Glomerular endothelial cell (primary cell): ENCODE data around the gene GPRIN3. TPM values are rescaled to one million over a fixed set of nuclear protein-coding genes. Genes with fewer than 3 reads are reported as not detected.
"Not testable (repeated sequence)": the region's sequence is repeated elsewhere in the genome, so short reads cannot be mapped to it uniquely, and the experiment has no call there.

Experiments
- DNase-seq: peaks from one replicate; pipeline ENCODE4 v3.0.0-alpha.2; 2011; ENCODE audit warnings: low read depth, low spot score; ENCODE audit errors: extremely low read depth
- total RNA-seq: library from RNA; depleted of rRNA; stranded (reverse); fragments of >200 nt; gene quantifications from 2 replicates; pipeline ENCODE4 v1.2.3, GENCODE V29; 2015

The GPRIN3 gene
- total RNA-seq, 1 donor from 2014 or later = 22.9 TPM

DNA sequence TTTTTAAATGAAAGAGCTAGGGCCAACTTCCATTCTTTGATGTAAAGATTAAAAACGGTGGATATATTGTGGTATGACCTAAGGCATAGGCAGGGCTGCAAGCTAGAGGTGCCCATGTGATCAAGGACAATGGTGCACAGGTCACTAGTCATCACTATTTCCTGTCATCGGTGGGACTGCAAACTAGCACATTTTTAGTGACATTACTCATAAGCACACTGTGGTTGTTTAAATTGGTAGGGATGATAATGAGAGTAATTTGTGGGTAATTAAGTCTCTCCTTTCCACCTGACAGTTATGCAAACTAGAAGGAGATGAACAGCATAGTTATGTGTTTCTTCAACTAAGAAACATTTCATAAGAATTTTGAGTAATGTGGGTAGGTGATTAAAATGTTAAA is 85.4 kb downstream of the GPRIN3 start:
- DNase-seq = no peak

DNA sequence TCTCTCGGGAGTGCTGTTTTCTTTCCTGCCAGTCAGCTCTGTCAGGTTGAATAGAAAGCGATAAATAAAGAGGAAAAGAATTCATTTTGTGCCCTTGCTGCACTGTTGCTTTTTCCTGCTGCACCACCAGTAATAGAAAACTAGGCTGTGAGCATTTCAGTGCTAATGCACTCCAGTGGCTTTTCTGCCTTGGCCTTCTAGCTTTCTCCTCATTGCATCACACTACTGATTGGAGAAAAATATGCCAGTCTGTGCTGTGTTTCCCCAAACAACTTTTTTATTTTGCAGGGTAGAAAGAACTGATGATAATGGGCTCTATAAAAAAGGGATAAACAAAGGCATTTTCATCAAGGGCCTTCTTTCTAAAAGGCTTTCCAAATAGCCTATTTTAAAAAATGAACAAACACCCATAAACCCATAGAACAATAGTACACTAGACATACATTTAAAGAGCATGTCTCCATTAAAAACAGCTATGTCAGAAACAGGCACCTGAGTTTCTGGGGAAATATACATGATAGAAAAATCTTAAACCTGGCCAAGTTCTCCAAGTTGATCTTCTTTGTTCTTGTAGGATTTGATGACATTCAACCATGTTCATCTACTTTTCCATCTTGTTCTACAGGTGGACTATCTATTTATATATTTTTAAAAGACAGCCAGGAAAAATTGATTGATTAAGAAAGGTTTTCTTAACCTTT is 86.3 kb downstream of the GPRIN3 start:
- no peak for DNase-seq

GRCh38 chr4:89218587-89218986 is 89.0 kb downstream of the GPRIN3 start:
- no peak for DNase-seq

- no peak for DNase-seq
Measured at GRCh38 chr4:89217604-89218003, 90.0 kb downstream of the GPRIN3 start.

- DNase-seq = no peak
Measured at GRCh38 chr4:89216866-89217265, 90.7 kb downstream of the GPRIN3 start.

DNA sequence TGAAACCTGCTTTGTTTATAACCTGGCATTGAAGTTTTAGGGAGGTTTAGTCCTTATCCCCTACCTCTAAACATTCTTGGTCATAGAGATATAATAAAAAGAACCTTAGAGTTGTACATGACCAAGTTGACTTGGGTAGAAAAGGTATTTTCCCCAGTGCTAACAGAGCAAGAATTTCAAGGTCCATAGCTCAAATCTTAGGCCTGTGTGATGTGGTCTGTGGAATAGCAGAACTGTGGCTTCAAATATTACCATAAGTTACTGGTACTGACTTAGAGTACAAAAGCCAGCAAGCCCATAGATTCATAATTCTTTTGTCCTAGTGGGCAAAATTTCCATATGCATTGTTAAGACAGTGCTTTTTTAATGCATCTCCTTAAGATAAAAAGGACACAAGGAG is 91.2 kb downstream of the GPRIN3 start:
- DNase-seq = no peak

DNA sequence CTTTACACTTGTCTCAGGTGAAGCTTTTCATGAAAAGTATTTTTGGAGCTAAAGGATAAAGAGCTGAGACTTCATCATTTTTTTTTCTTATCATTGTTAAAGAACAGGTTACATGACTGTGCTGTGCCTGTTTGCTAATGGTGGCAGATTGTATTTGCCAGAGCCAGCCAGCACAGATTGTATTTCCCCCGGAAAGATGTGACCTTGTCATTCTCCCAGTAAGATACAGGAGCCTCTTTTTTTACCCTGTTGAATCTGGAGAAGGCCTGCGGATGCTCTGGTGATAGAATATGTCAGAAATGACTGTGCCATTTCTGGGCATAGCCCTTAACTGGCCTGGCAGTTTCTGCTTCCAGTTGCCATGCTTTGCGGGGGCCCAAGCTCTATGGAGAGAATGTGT is 91.9 kb downstream of the GPRIN3 start:
- DNase-seq = no peak

GRCh38 chr4:89214308-89214707 is 93.3 kb downstream of the GPRIN3 start:
- DNase-seq = no peak

- DNase-seq = no peak
Measured at GRCh38 chr4:89213382-89213701, 94.3 kb downstream of the GPRIN3 start.

DNA sequence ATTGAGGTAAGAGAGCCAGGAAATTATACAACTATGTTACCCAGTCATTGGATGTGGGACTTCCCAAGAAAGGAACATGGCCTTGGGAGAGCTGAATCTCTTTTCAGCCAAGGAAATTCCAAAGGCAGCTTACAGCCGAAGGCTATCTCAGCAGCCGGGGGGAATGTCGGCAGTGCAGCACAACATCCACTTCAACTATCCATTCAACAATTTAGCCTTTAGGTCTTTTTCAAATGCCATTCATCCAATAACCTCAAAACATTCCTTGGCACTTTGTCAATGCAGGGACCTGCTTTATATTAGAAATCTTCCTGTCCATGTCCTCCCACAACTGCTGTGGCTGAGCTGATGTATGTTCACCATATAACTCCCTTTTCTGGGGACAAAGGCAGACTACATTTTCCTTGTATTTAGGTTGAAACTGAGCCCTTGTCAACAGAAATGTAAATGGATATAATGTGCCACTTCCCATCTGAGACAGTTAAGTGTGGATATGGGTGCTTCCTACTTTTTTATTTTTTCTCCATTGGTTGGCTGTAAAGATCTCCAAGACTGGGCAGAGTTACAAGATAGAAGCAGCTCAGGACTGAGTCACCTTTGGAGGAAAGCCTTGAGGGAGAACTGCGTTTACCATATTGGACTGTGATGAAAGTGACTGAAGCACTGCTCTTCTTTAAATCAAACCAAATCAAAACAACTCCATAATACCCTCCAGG is 94.8 kb downstream of the GPRIN3 start:
- no peak for DNase-seq

- no peak for DNase-seq
Measured at GRCh38 chr4:89204624-89205023, 103.0 kb downstream of the GPRIN3 start.

DNA sequence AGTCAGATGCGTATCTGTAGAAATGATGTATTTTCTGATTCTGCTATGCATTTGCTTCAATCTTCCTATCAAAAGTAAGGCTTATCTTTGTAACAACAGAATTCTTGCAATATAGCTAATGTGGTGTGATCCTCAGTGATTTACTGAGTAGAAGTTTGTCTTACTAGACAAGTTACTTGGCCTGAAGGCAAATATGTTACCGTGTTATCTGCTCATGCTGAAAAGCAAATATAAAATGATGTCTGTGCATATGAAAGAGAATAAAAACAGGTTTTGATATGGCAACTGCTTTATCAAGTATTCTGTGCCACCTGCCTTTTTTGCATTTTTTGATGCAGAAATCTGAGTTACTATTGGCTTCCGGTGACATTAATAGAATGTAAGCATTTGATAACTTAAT is 103.7 kb downstream of the GPRIN3 start:
- DNase-seq = no peak

- not testable (repeated sequence) for DNase-seq
Measured at GRCh38 chr4:89199394-89199793, 108.2 kb downstream of the GPRIN3 start.

- no peak for DNase-seq
Measured at GRCh38 chr4:89197920-89198319, 109.7 kb downstream of the GPRIN3 start.

DNA sequence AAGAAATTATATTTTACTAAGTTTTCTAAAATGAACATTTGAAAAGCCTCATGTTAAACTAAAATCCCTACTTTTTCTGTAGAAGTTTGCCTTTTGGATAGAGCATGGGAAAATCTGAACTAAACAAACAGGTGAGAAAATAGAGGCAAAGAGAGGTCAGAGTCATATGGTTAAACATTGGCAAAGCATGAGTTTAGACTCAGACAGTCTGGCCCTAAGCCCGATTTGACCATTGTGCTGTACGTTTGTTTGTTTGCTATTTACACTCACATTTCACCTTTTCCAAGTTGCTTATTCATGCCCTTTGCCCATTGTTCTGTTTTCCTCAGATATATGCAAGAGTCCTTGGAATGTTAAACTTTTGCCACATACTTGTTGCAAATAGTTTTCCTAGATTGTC is 110.9 kb downstream of the GPRIN3 start:
- peak; percentile 63 for DNase-seq

- DNase-seq = peak; percentile 7
Measured at GRCh38 chr4:89196056-89196674, 111.4 kb downstream of the GPRIN3 start.

- DNase-seq = peak; percentile 58
Measured at GRCh38 chr4:89193843-89194242, 113.8 kb downstream of the GPRIN3 start.

Other genes with a start within 250 kb of the GPRIN3 start
- gene TIGD2, start 196.3 kb downstream of the GPRIN3 start, total RNA-seq = 1.9 and 3.1 TPM in 2 replicates